ENCODE data around the gene FREY1.

DNA sequence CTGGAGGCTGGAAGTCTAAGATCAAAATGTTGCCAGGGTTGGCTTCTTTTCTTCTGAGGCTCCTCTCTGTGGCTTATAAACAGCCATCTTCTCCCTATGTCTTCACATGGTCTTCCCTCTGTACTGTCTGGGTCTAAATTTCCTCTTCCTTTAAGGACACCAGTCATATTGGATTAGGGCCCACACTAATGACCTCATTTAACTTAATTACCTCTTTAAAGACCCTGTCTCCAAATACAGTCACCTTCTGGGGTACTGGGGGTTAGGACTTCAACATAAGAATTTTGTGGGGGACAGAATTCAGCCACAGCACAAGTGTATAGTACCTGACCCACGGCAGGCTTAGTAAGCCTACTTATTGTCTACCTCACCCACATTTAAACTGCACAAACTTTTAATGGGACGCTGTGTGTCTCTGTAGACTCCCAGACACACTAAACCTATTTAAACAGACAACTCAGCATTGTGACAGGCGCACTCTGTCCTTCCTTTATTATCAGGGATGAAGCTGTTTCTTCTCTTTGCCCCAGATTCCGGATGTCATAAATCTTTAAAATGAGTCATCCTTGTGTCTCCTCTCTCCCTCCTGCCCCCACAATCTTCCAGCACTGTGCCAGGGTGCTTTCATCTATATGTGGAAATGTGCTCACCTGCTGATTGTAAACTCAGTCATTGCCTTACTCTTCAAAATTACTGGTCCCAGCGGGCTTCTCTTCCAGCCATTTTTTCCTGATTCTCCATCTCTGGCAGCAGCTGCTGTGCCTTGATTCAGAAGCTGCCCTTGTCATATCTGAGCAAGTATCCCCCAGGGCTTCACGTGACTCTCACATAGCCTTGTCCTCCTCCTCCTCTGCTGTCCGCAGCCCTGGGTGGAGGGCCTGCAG, 27.0 kb downstream of the FREY1 start:
- TF ChIP-seq TAF1 (IDR thresholded peaks at IDR 0.05; ENCODE audit: borderline replicate concordance, insufficient read depth, low read length) (no peak), SIN3A (IDR thresholded peaks at IDR 0.05; ENCODE audit: borderline replicate concordance, insufficient read depth, low read length) (no peak), POLR2AphosphoS5 (IDR thresholded peaks at IDR 0.05; ENCODE audit: low read depth, low read length) (no peak)
- TF ChIP-seq, protein P1, sequence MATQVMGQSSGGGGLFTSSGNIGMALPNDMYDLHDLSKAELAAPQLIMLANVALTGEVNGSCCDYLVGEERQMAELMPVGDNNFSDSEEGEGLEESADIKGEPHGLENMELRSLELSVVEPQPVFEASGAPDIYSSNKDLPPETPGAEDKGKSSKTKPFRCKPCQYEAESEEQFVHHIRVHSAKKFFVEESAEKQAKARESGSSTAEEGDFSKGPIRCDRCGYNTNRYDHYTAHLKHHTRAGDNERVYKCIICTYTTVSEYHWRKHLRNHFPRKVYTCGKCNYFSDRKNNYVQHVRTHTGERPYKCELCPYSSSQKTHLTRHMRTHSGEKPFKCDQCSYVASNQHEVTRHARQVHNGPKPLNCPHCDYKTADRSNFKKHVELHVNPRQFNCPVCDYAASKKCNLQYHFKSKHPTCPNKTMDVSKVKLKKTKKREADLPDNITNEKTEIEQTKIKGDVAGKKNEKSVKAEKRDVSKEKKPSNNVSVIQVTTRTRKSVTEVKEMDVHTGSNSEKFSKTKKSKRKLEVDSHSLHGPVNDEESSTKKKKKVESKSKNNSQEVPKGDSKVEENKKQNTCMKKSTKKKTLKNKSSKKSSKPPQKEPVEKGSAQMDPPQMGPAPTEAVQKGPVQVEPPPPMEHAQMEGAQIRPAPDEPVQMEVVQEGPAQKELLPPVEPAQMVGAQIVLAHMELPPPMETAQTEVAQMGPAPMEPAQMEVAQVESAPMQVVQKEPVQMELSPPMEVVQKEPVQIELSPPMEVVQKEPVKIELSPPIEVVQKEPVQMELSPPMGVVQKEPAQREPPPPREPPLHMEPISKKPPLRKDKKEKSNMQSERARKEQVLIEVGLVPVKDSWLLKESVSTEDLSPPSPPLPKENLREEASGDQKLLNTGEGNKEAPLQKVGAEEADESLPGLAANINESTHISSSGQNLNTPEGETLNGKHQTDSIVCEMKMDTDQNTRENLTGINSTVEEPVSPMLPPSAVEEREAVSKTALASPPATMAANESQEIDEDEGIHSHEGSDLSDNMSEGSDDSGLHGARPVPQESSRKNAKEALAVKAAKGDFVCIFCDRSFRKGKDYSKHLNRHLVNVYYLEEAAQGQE (IDR thresholded peaks at IDR 0.05; ENCODE audit: insufficient read depth in 1 of 2, low read depth in 2 of 2, low read length in 2 of 2): no peak; a peak in 1 of 4 replicates
